IMR-90 (cell line): ENCODE measurements around the gene STX17. TPM values are rescaled to one million over a fixed set of nuclear protein-coding genes. Genes with fewer than 3 reads are reported as not detected.

Experiments
- ATAC-seq: fragments of 200-7000 bp; cut with Tn5 transposase; 2 replicates; pipeline ENCODE4 v1.9.1; 2020; ENCODE audit warnings: low read depth, mild to moderate bottlenecking, moderate library complexity
- BruUV-seq: library from RNA; stranded (reverse); fragments of 400-500 nt; replicated peaks from 2 replicates; lab custom pipeline; 2021; lab: Mats Ljungman, UMichigan
- CTCF ChIA-PET: fragments of 300-600 bp; formaldehyde crosslinking; extraction: SDS; loops from one replicate; lab custom pipeline; 2021; ENCODE audit warnings: antibody characterized with exemption; lab: Yijun Ruan, JAX
- POLR2A ChIA-PET: fragments of 300-600 bp; sonication (Branson Sonifier 250); formaldehyde crosslinking; loops from one replicate; lab custom pipeline; 2022; ENCODE audit warnings: antibody characterized with exemption; ENCODE audit not compliant: unreplicated experiment; lab: Charles Lee
- DNase-seq: peaks from one replicate; pipeline ENCODE4 v3.0.0; 2013
- H2AFZ ChIP-seq: replicated peaks from 2 replicates; pipeline ENCODE3; 2013; ENCODE audit warnings: low read length, mild to moderate bottlenecking; ENCODE audit not compliant: poor library complexity
- H2AK5ac ChIP-seq: 2 replicates; pipeline ENCODE4 v1.6.1; 2013; ENCODE audit warnings: low read depth, low read length, inconsistent platforms
- H2AK9ac ChIP-seq: replicated peaks from 2 replicates; pipeline ENCODE3; 2013; ENCODE audit warnings: mild to moderate bottlenecking, low read depth, low read length, moderate library complexity; ENCODE audit not compliant: poor library complexity
- H2BK120ac ChIP-seq: 2 replicates; pipeline ENCODE4 v1.6.1; 2013; ENCODE audit warnings: low read depth, low read length, inconsistent platforms
- H2BK15ac ChIP-seq: 3 replicates; pipeline ENCODE4 v1.6.1; 2013; ENCODE audit warnings: low read depth, low read length, inconsistent platforms
- H2BK20ac ChIP-seq: 2 replicates; pipeline ENCODE4 v1.6.1; 2013; ENCODE audit warnings: low read depth, mild to moderate bottlenecking, inconsistent platforms, low read length, moderate library complexity
- H2BK5ac ChIP-seq: 2 replicates; pipeline ENCODE4 v1.6.1; 2013; ENCODE audit warnings: mild to moderate bottlenecking, low read depth, low read length, inconsistent platforms; ENCODE audit not compliant: poor library complexity, severe bottlenecking
- H3K14ac ChIP-seq: replicated peaks from 2 replicates; pipeline ENCODE4 v1.6.1; 2013; ENCODE audit warnings: low read depth, low read length, inconsistent platforms
- H3K18ac ChIP-seq: 2 replicates; pipeline ENCODE4 v1.6.1; 2013; ENCODE audit warnings: low read depth, low read length, control low read depth
- H3K23ac ChIP-seq: 2 replicates; pipeline ENCODE4 v1.6.1; 2013; ENCODE audit warnings: low read depth, low read length, inconsistent platforms
- H3K27ac ChIP-seq: 2 replicates; pipeline ENCODE4 v1.5.1; 2013; ENCODE audit warnings: mild to moderate bottlenecking, control low read depth, low read length; ENCODE audit not compliant: insufficient read depth
- H3K27me3 ChIP-seq: 2 replicates; pipeline ENCODE4 v1.6.1; 2013; ENCODE audit warnings: low read length; ENCODE audit not compliant: control insufficient read depth, insufficient read depth
- H3K36me3 ChIP-seq: 2 replicates; pipeline ENCODE4 v1.6.1; 2013; ENCODE audit warnings: low read length, mixed read lengths; ENCODE audit not compliant: control insufficient read depth, insufficient read depth
- H3K4ac ChIP-seq: 2 replicates; pipeline ENCODE4 v1.6.1; 2013; ENCODE audit warnings: low read depth, low read length, inconsistent platforms
- H3K4me1 ChIP-seq: 2 replicates; pipeline ENCODE4 v1.6.1; 2013; ENCODE audit warnings: low read length, mixed read lengths; ENCODE audit not compliant: control insufficient read depth, insufficient read depth
- H3K4me2 ChIP-seq: 2 replicates; pipeline ENCODE4 v1.6.1; 2013; ENCODE audit warnings: low read depth, mild to moderate bottlenecking, control low read depth, low read length, moderate library complexity
- H3K4me3 ChIP-seq: 2 replicates; pipeline ENCODE4 v1.5.1; 2013; ENCODE audit warnings: low read depth, mild to moderate bottlenecking, control low read depth, low read length, moderate library complexity; ENCODE audit not compliant: insufficient read depth
- H3K56ac ChIP-seq: 2 replicates; pipeline ENCODE4 v1.6.1; 2013; ENCODE audit warnings: low read length, inconsistent platforms; ENCODE audit not compliant: insufficient read depth; ENCODE audit errors: extremely low read depth
- H3K79me1 ChIP-seq, 2 experiments: 2 replicates each; pipeline ENCODE4 v1.6.1; 2013; ENCODE audit warnings: low read length in 2 of 2, inconsistent platforms in 1 of 2, low read depth in 1 of 2
- H3K9ac ChIP-seq: 2 replicates; pipeline ENCODE4 v1.6.1; 2013; ENCODE audit warnings: low read depth, low read length, control low read depth
- H3K9me1 ChIP-seq: 2 replicates; pipeline ENCODE4 v1.6.1; 2013; ENCODE audit warnings: low read length, inconsistent platforms; ENCODE audit not compliant: insufficient read depth
- H3K9me3 ChIP-seq: 2 replicates; pipeline ENCODE4 v1.6.1; 2013; ENCODE audit warnings: low read length; ENCODE audit not compliant: control insufficient read depth, insufficient read depth
- H4K20me1 ChIP-seq: 2 replicates; pipeline ENCODE4 v1.6.1; 2013; ENCODE audit warnings: low read length, inconsistent platforms; ENCODE audit not compliant: insufficient read depth
- H4K5ac ChIP-seq: 2 replicates; pipeline ENCODE4 v1.6.1; 2013; ENCODE audit warnings: mild to moderate bottlenecking, low read depth, low read length, control low read depth
- H4K8ac ChIP-seq, 2 experiments: 2 replicates each; pipeline ENCODE4 v1.6.1; 2013; ENCODE audit warnings: low read depth in 2 of 2, low read length in 2 of 2, control low read depth in 1 of 2, inconsistent platforms in 1 of 2
- H4K91ac ChIP-seq: 2 replicates; pipeline ENCODE4 v1.6.1; 2013; ENCODE audit warnings: low read depth, low read length, inconsistent platforms; ENCODE audit not compliant: insufficient read depth
- ELK1 ChIP-seq: fragments of 150-350 bp; IDR thresholded peaks from 2 replicates; pipeline ENCODE4 v1.6.1; 2016; ENCODE audit warnings: low read depth, mild to moderate bottlenecking, low read length, moderate library complexity, borderline replicate concordance
- POLR2A ChIP-seq: IDR thresholded peaks from 2 replicates; pipeline ENCODE4 v1.6.1; 2012; ENCODE audit warnings: mild to moderate bottlenecking, low read depth, low read length
- USF2 ChIP-seq: fragments of 150-350 bp; IDR thresholded peaks from 2 replicates; pipeline ENCODE4 v1.6.1; 2017; ENCODE audit warnings: mild to moderate bottlenecking, antibody characterized with exemption, low read length, low read depth
- WGBS, 2 experiments: methylation state at CpG; one replicate each; pipeline versions ENCODE4 v1.1.5 to v1.1.7; 2013; ENCODE audit warnings: missing lambda C conversion rate in 2 of 2; ENCODE audit not compliant: insufficient read length in 1 of 2; ENCODE audit errors: extremely low coverage in 2 of 2; 5-methylcytosine and 5-hydroxymethylcytosine counted together
- dilution Hi-C: fragments of 300-500 bp; cut with HindIII; formaldehyde crosslinking; loops from one replicate; pipeline ENCODE4 v1.14.3; 2018; ENCODE audit warnings: low sequenced_read_pairs; ENCODE audit not compliant: unreplicated experiment
- in situ Hi-C: fragments of 300-500 bp; cut with MboI; formaldehyde crosslinking; loops from 3 replicates; pipeline ENCODE4 v1.14.3; 2019; ENCODE audit warnings: low sequenced_read_pairs, inconsistent platforms, mixed read lengths
- intact Hi-C: fragments of 100-400 bp; cut with micrococcal nuclease; formaldehyde crosslinking; loops from 2 replicates; pipeline ENCODE4 v1.10.0; 2022
- polyA plus RNA-seq, 3 experiments: library from polyadenylated mRNA; depleted of rRNA; stranded (reverse); fragments of >200 nt; gene quantifications; 2 replicates each; pipeline ENCODE4 v1.2.3, GENCODE V29; 2012; ENCODE audit warnings: low replicate concordance in 1 of 3
- total RNA-seq: library from RNA; depleted of rRNA; stranded (reverse); fragments of >200 nt; gene quantifications from 2 replicates; pipeline ENCODE4 v1.2.3, GENCODE V29; 2012

Gene STX17
- total and polyA plus RNA-seq, 2 of the 4 experiments (the other 2 are of a cell fraction) = 6.2 to 11.7 TPM

GRCh38 chr9:99916650-99917049 is 10.2 kb downstream of the STX17 start:
- Histone ChIP-seq H3K14ac (no peak overlapping the region), H2BK5ac (no peak overlapping the region), H4K8ac (no peak overlapping the region), H3K36me3 (peaks cover 21% of the 10 kb centered on the region), H3K9me3 (no peaks in the 10 kb centered on the region), H2BK15ac (no peak overlapping the region), H2AFZ (no peak overlapping the region), H3K4ac (no peak overlapping the region), H2BK120ac (no peak overlapping the region), H3K27me3 (no peaks in the 10 kb centered on the region), H4K5ac (no peak overlapping the region), H4K20me1 (no peaks in the 10 kb centered on the region), H3K18ac (no peak overlapping the region), H3K4me3 (no peak overlapping the region), H3K56ac (no peak overlapping the region), H2BK20ac (no peak overlapping the region), H3K4me1 (no peaks in the 10 kb centered on the region), H3K4me2 (no peak overlapping the region), H2AK5ac (no peak overlapping the region), H4K91ac (no peak overlapping the region), H3K9ac (no peak overlapping the region), H3K79me1 (peaks cover 6 to 14% of the 10 kb centered on the region in 2 experiments), H2AK9ac (no peak overlapping the region), H3K9me1 (peaks cover 6% of the 10 kb centered on the region; the same call in 1 of the 2 replicates), H3K23ac (no peak overlapping the region), H3K27ac (no peak overlapping the region)
- DNase-seq (no peak), ATAC-seq (no peak)
- WGBS, 2 experiments = no CpG with 5 or more reads among the region's 1 CpG
- POLR2A ChIA-PET = no interaction called here
- TF ChIP-seq POLR2A (no peak), ELK1 (no peak), USF2 (no peak)
- BruUV-seq = no TSS peak
- dilution Hi-C loops = no loop called here
- in situ Hi-C loops = no loop called here
- intact Hi-C loops = no loop called here
- CTCF ChIA-PET = no interaction called here
